ENCODE data around the gene RAX. TPM values are rescaled to one million over a fixed set of nuclear protein-coding genes. Genes with fewer than 3 reads are reported as not detected.
"Not testable (repeated sequence)": the region's sequence is repeated elsewhere in the genome, so short reads cannot be mapped to it uniquely, and the experiment has no call there.

RAX gene
- total and polyA plus RNA-seq, 2 donors from 2014 or later = not detected

DNA sequence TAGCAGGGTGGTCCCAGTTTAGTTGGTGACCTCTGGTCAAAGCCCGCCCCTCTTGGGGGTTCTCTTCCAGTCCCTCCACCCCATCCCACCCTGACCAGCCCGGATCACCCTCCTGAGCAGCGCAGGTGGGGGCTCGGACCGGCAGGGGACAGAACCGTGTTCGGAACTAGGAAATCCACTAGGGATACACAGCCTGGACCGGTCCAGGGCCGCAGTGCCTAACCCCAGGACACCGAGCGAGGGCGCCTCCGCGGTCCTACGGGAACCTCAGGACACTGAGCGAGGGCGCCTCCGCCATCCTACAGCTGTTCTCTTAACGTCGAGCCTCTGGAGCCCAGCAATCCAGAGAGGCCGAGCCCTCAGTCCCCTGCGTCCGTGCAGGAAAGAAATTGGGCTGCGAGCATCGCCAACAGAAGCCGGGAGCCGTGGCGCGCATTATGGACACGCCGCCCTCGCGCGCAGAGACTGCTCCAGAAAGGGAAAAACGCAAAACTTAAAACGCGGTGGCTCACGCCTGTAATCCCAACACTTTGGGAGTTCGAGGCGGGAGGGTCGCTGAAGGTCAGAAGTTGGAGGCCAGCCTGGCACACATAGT is 8.5 kb downstream of the RAX start:
- H3K4me1 ChIP-seq (ENCODE audit: control insufficient read depth in 2 of 3, insufficient read depth in 2 of 3, low read depth in 1 of 3, low read length in 3 of 3) = no peaks in the 10 kb centered on the region
- no peaks in the 10 kb centered on the region for H3K36me3 ChIP-seq (ENCODE audit: control insufficient read depth in 2 of 3, insufficient read depth in 3 of 3, low read length in 3 of 3)
- FAIRE-seq (no peak), DNase-seq (no peak)
- TF ChIP-seq, protein P1, sequence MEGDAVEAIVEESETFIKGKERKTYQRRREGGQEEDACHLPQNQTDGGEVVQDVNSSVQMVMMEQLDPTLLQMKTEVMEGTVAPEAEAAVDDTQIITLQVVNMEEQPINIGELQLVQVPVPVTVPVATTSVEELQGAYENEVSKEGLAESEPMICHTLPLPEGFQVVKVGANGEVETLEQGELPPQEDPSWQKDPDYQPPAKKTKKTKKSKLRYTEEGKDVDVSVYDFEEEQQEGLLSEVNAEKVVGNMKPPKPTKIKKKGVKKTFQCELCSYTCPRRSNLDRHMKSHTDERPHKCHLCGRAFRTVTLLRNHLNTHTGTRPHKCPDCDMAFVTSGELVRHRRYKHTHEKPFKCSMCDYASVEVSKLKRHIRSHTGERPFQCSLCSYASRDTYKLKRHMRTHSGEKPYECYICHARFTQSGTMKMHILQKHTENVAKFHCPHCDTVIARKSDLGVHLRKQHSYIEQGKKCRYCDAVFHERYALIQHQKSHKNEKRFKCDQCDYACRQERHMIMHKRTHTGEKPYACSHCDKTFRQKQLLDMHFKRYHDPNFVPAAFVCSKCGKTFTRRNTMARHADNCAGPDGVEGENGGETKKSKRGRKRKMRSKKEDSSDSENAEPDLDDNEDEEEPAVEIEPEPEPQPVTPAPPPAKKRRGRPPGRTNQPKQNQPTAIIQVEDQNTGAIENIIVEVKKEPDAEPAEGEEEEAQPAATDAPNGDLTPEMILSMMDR (IDR thresholded peaks at IDR 0.05; ENCODE audit: borderline replicate concordance, extremely low read depth, insufficient read depth) = no peak
- H3K27me3 ChIP-seq (ENCODE audit: control insufficient read depth, insufficient read depth, low read length) = peaks cover 61% of the 10 kb centered on the region
- no peak overlapping the region for H3K9ac ChIP-seq (ENCODE audit: low read length in 3 of 3)
- H3K27ac ChIP-seq (ENCODE audit: low read depth in 2 of 2, low read length in 2 of 2) = no peak overlapping the region
- no peak overlapping the region for H3K4me3 ChIP-seq (ENCODE audit: low read length in 3 of 3)
- intact Hi-C loops (cut with DNase I) = no loop called here
- H3K9me3 ChIP-seq (ENCODE audit: control insufficient read depth in 2 of 3, insufficient read depth in 1 of 3, low read length in 3 of 3) = no peaks in the 10 kb centered on the region

DNA sequence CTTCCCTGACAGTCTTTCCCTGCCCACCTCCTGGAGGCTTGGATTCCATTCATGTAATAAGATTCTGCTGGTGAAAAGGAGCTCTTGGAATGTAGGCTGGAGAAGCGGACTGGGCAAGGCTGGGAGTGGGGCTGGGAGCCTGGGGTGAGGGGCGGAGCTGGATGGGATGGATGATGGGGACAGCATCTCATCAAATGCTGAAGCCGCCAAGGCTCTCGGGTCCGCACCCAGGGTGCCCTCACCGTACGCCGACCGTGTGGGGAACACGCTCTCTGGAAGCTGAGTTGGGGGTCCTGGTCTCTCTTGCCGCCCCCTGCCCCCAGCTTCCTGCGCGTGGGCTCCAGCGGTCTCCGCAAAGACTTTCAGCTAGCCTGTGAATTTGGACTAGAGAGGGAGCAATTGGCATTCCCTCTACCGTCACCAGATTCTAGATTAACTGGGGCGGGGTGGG is 9.1 kb downstream of the RAX start:
- Histone ChIP-seq H3K4me1 (ENCODE audit: control insufficient read depth in 2 of 3, insufficient read depth in 2 of 3, low read depth in 1 of 3, low read length in 3 of 3) (no peaks in the 10 kb centered on the region), H3K4me3 (ENCODE audit: low read length in 3 of 3) (no peak overlapping the region), H3K27ac (ENCODE audit: low read depth in 2 of 2, low read length in 2 of 2) (no peak overlapping the region), H3K9me3 (ENCODE audit: control insufficient read depth in 2 of 3, insufficient read depth in 1 of 3, low read length in 3 of 3) (no peaks in the 10 kb centered on the region), H3K36me3 (ENCODE audit: control insufficient read depth in 2 of 3, insufficient read depth in 3 of 3, low read length in 3 of 3) (no peaks in the 10 kb centered on the region), H3K9ac (ENCODE audit: low read length in 3 of 3) (no peak overlapping the region), H3K27me3 (ENCODE audit: control insufficient read depth, insufficient read depth, low read length) (peaks cover 56% of the 10 kb centered on the region)
- intact Hi-C loops (cut with DNase I) = no loop called here
- FAIRE-seq = no peak
- TF ChIP-seq, protein P1 (IDR thresholded peaks at IDR 0.05; ENCODE audit: borderline replicate concordance, extremely low read depth, insufficient read depth) = no peak
- DNase-seq = peak in 1 of 5 donors; percentile 36

DNA sequence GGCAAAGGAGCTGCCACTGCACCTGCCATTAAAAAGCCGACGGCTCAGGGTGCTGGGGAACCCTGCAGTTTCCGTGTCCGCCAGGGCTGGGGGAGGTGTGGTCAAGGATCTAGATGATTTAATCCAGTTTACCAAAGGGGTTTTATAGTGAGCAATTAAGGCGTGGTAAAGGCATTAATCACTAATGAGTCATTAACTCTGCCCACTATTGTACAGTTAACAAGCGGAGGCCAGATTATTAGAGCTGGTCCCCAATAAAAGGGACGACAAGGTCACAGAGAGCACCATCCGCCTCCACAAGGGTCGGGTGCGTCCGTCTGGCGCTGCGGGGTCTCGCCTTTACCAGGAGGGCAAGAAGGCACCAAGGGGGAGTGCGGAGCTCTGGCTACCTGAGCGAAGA is 9.6 kb downstream of the RAX start:
- Histone ChIP-seq H3K4me1 (ENCODE audit: control insufficient read depth in 2 of 3, insufficient read depth in 2 of 3, low read depth in 1 of 3, low read length in 3 of 3) (no peaks in the 10 kb centered on the region), H3K36me3 (ENCODE audit: control insufficient read depth in 2 of 3, insufficient read depth in 3 of 3, low read length in 3 of 3) (no peaks in the 10 kb centered on the region), H3K9me3 (ENCODE audit: control insufficient read depth in 2 of 3, insufficient read depth in 1 of 3, low read length in 3 of 3) (no peaks in the 10 kb centered on the region), H3K9ac (ENCODE audit: low read length in 3 of 3) (no peak overlapping the region), H3K27me3 (ENCODE audit: control insufficient read depth, insufficient read depth, low read length) (peaks cover 56% of the 10 kb centered on the region), H3K27ac (ENCODE audit: low read depth in 2 of 2, low read length in 2 of 2) (no peak overlapping the region), H3K4me3 (ENCODE audit: low read length in 3 of 3) (no peak overlapping the region)
- DNase-seq (no peak), FAIRE-seq (no peak)
- TF ChIP-seq, protein P1 (IDR thresholded peaks at IDR 0.05; ENCODE audit: borderline replicate concordance, extremely low read depth, insufficient read depth) = no peak
- intact Hi-C loops (cut with DNase I) = no loop called here

DNA sequence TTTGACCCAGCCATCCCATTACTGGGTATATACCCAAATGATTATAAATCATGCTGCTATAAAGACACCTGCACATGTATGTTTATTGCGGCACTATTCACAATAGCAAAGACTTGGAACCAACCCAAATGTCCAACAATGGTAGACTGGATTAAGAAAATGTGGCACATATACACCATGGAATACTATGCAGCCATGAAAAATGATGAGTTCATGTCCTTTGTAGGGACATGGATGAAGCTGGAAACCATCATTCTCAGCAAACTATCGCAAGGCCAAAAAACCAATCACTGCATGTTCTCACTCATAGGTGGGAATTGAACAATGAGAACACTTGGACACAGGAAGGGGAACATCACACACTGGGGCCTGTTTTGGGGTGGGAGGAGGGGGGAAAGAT is 11.0 kb downstream of the RAX start:
- H3K9me3 ChIP-seq (ENCODE audit: control insufficient read depth in 2 of 3, insufficient read depth in 1 of 3, low read length in 3 of 3); DNase-seq; intact Hi-C loops (cut with DNase I); H3K9ac ChIP-seq (ENCODE audit: low read length in 3 of 3); FAIRE-seq; H3K36me3 ChIP-seq (ENCODE audit: control insufficient read depth in 2 of 3, insufficient read depth in 3 of 3, low read length in 3 of 3); H3K4me1 ChIP-seq (ENCODE audit: control insufficient read depth in 2 of 3, insufficient read depth in 2 of 3, low read depth in 1 of 3, low read length in 3 of 3); H3K4me3 ChIP-seq (ENCODE audit: low read length in 3 of 3); H3K27ac ChIP-seq (ENCODE audit: low read depth in 2 of 2, low read length in 2 of 2): not testable (repeated sequence)
- H3K27me3 ChIP-seq (ENCODE audit: control insufficient read depth, insufficient read depth, low read length) = peaks cover 43% of the 10 kb centered on the region

DNA sequence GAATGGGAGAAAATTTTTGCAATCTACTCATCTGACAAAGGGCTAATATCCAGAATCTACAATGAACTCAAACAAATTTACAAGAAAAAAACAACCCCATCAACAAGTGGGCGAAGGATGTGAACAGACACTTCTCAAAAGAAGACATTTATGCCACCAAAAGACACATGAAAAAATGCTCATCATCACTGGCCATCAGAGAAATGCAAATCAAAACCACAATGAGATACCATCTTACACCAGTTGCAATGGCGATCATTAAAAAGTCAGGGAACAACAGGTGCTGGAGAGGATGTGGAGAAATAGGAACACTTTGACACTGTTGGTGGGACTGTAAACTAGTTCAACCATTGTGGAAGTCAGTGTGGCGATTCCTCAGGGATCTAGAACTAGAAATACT is 11.4 kb downstream of the RAX start:
- H3K27me3 ChIP-seq (ENCODE audit: control insufficient read depth, insufficient read depth, low read length) = peaks cover 40% of the 10 kb centered on the region
- H3K9ac ChIP-seq (ENCODE audit: low read length in 3 of 3); H3K4me3 ChIP-seq (ENCODE audit: low read length in 3 of 3); FAIRE-seq; H3K9me3 ChIP-seq (ENCODE audit: control insufficient read depth in 2 of 3, insufficient read depth in 1 of 3, low read length in 3 of 3); intact Hi-C loops (cut with DNase I); H3K4me1 ChIP-seq (ENCODE audit: control insufficient read depth in 2 of 3, insufficient read depth in 2 of 3, low read depth in 1 of 3, low read length in 3 of 3); H3K27ac ChIP-seq (ENCODE audit: low read depth in 2 of 2, low read length in 2 of 2); DNase-seq; H3K36me3 ChIP-seq (ENCODE audit: control insufficient read depth in 2 of 3, insufficient read depth in 3 of 3, low read length in 3 of 3): not testable (repeated sequence)

DNA sequence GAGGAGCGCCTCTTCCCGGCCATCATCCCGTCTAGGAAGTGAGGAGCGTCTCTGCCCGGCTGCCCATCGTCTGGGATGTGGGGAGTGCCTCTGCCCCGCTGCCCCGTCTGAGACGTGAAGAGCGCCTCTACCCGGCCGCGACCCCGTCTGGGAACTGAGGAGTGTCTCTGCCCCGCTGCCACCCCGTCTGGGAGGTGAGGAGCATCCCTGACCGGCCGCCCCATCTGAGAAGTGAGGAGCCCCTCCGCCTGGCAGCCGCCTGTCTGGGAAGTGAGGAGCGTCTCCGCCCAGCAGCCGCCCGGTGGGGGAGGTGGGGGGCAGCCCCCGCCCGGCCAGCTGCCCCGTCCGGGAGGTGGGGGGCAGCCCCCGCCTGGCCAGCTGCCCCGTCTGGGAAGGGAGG is 17.8 kb downstream of the RAX start:
- not testable (repeated sequence) for H3K4me1 ChIP-seq (ENCODE audit: control insufficient read depth in 2 of 3, insufficient read depth in 2 of 3, low read depth in 1 of 3, low read length in 3 of 3); H3K36me3 ChIP-seq (ENCODE audit: control insufficient read depth in 2 of 3, insufficient read depth in 3 of 3, low read length in 3 of 3); H3K27me3 ChIP-seq (ENCODE audit: control insufficient read depth, insufficient read depth, low read length); H3K9me3 ChIP-seq (ENCODE audit: control insufficient read depth in 2 of 3, insufficient read depth in 1 of 3, low read length in 3 of 3); H3K27ac ChIP-seq (ENCODE audit: low read depth in 2 of 2, low read length in 2 of 2); DNase-seq; FAIRE-seq; H3K4me3 ChIP-seq (ENCODE audit: low read length in 3 of 3); H3K9ac ChIP-seq (ENCODE audit: low read length in 3 of 3)
- intact Hi-C loops (cut with DNase I) = loop anchor here (10.0 kb wide), 1 partner anchor 789 kb away; no protein-coding TSS in a partner anchor

Data from kidney (tissue), 14 donors.